NT2/D1 (cell line): ENCODE results near the gene ARHGAP45.

ENCODE experiments used
- SUZ12 ChIP-seq: IDR thresholded peaks from 2 replicates; pipeline ENCODE4 v1.6.1; 2011; ENCODE audit not compliant: insufficient read length, insufficient read depth; ENCODE audit errors: extremely low read depth
- YY1 ChIP-seq: IDR thresholded peaks from 2 replicates; pipeline ENCODE4 v1.6.1; 2011; ENCODE audit not compliant: insufficient read length, insufficient read depth
- ZNF274 ChIP-seq: IDR thresholded peaks from 2 replicates; pipeline ENCODE4 v1.6.1; 2011; ENCODE audit warnings: mild to moderate bottlenecking, low read depth, low read length

DNA sequence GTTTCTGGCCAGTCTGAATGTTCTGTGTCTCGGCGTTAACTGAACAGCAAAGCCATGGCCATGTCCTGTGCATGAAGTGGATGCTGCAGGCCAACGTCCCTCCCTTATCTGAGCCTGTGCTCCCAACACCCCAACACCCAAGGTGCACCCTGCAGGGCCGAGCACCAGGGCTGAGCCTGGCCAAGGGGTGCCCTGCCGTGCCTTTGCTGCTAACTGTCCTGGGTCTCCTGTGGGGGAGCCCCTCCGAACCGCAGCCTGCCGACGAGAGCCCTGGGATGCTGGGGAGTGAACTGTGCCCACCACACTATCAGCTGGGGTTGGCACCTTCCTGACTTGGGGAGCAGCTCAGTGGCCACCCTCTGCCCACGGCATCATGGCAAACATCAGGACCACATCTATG, 54.4 kb downstream of the ARHGAP45 start:
- TF ChIP-seq YY1 = no peak
- no peak for TF ChIP-seq ZNF274
- no peak for TF ChIP-seq SUZ12
